Measurements from ENCODE around the gene GLUL. TPM values are rescaled to one million over a fixed set of nuclear protein-coding genes. Genes with fewer than 3 reads are reported as not detected.

The GLUL gene
- total RNA-seq, 4 donors from 2014 or later: 597 to 1,638 (median 1,035) TPM

- intact Hi-C loops (cut with DNase I): no loop called here
Observed at GRCh38 chr1:182359645-182360044, 31.9 kb downstream of the GLUL start.

GRCh38 chr1:182357913-182358312 lies 33.7 kb downstream of the GLUL start:
- Histone ChIP-seq H3K4me3 (no peak overlapping the region), H3K27me3 (no peaks in the 10 kb centered on the region), H3K27ac (no peak overlapping the region), H3K36me3 (no peaks in the 10 kb centered on the region), H3K9me3 (no peaks in the 10 kb centered on the region), H3K4me1 (no peaks in the 10 kb centered on the region)
- no peak for TF ChIP-seq CTCF (IDR thresholded peaks at IDR 0.05)
- no peak for TF ChIP-seq POLR2A (IDR thresholded peaks at IDR 0.05)
- no peak for DNase-seq
- 43 to 71% methylated on average over 2 to 4 of the region's 4 CpGs for WGBS, 2 donors
- intact Hi-C loops (cut with DNase I): no loop called here

More at GRCh38 chr1:182359645-182360044, 31.9 kb downstream of the GLUL start:
- H3K9me3 ChIP-seq: no peaks in the 10 kb centered on the region
- H3K4me1 ChIP-seq: no peaks in the 10 kb centered on the region
- DNase-seq: no peak
- H3K27me3 ChIP-seq: no peaks in the 10 kb centered on the region
- H3K4me3 ChIP-seq: no peak overlapping the region
- no peaks in the 10 kb centered on the region for H3K36me3 ChIP-seq
- no peak overlapping the region for H3K27ac ChIP-seq
- no peak for TF ChIP-seq CTCF (IDR thresholded peaks at IDR 0.05)
- no peak for TF ChIP-seq POLR2A (IDR thresholded peaks at IDR 0.05)
- WGBS, 2 donors: 78 to 81% methylated on average over 4 to 5 of the region's 7 CpGs

GRCh38 chr1:182357171-182357570 lies 34.4 kb downstream of the GLUL start:
- Histone ChIP-seq H3K4me3 (no peak overlapping the region), H3K36me3 (no peaks in the 10 kb centered on the region), H3K9me3 (no peaks in the 10 kb centered on the region), H3K4me1 (no peaks in the 10 kb centered on the region), H3K27ac (no peak overlapping the region), H3K27me3 (no peaks in the 10 kb centered on the region)
- DNase-seq: no peak
- intact Hi-C loops (cut with DNase I): no loop called here
- WGBS, 2 donors: 61 to 68% methylated on average over 2 of the region's 2 CpGs
- TF ChIP-seq CTCF (IDR thresholded peaks at IDR 0.05) (no peak), POLR2A (IDR thresholded peaks at IDR 0.05) (no peak)

GRCh38 chr1:182355723-182356098 lies 35.9 kb downstream of the GLUL start:
- intact Hi-C loops (cut with DNase I): no loop called here
- WGBS, 2 donors: 87 to 89% methylated on average over 2 of the region's 2 CpGs
- Histone ChIP-seq H3K4me1 (no peaks in the 10 kb centered on the region), H3K27ac (no peak overlapping the region), H3K36me3 (no peaks in the 10 kb centered on the region), H3K4me3 (no peak overlapping the region), H3K9me3 (no peaks in the 10 kb centered on the region), H3K27me3 (no peaks in the 10 kb centered on the region)
- TF ChIP-seq CTCF (IDR thresholded peaks at IDR 0.05): no peak
- TF ChIP-seq POLR2A (IDR thresholded peaks at IDR 0.05): no peak
- no peak for DNase-seq

- no peak for DNase-seq
- Histone ChIP-seq H3K4me1 (peaks cover 0 to 8% (median 0%) of the 10 kb centered on the region in 3 donors), H3K9me3 (no peaks in the 10 kb centered on the region), H3K27me3 (no peaks in the 10 kb centered on the region), H3K36me3 (no peaks in the 10 kb centered on the region), H3K27ac (peak overlapping the region; percentile 10 to 64 (median 36)), H3K4me3 (no peak overlapping the region)
- intact Hi-C loops (cut with DNase I): no loop called here
- TF ChIP-seq POLR2A (IDR thresholded peaks at IDR 0.05): no peak
- TF ChIP-seq CTCF (IDR thresholded peaks at IDR 0.05): no peak
- WGBS, 2 donors: 50 to 62% methylated on average over 1 of the region's 1 CpG
Observed at GRCh38 chr1:182351790-182352364, 39.7 kb downstream of the GLUL start.
